ENCODE measurements around the gene ALKBH3.

DNA sequence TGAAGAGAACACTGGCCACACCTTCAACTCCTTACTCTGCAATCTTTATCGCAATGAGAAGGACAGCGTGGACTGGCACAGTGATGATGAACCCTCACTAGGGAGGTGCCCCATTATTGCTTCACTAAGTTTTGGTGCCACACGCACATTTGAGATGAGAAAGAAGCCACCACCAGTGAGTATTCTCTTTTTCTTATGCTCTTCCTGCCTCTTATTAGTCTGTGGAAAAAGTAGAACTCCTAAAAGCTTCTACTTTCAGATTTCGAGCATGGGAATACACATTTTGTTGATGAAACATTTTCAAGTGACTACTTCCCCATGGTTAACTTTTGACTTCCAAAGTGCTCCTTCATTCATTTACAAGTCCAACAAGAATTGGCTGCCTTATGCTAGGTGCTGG is 20.9 kb downstream of the ALKBH3 start:
- TF ChIP-seq JUN (CRISPR knock-in tag; IDR thresholded peaks at IDR 0.05) (no peak), CREM (CRISPR knock-in tag; IDR thresholded peaks at IDR 0.05) (no peak), TCF7 (CRISPR knock-in tag; IDR thresholded peaks at IDR 0.05; ENCODE audit: low read depth) (no peak)
- TF ChIP-seq, protein P1, sequence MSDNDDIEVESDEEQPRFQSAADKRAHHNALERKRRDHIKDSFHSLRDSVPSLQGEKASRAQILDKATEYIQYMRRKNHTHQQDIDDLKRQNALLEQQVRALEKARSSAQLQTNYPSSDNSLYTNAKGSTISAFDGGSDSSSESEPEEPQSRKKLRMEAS (CRISPR knock-in tag; IDR thresholded peaks at IDR 0.05), result no peak
- TF ChIP-seq, protein P2, sequence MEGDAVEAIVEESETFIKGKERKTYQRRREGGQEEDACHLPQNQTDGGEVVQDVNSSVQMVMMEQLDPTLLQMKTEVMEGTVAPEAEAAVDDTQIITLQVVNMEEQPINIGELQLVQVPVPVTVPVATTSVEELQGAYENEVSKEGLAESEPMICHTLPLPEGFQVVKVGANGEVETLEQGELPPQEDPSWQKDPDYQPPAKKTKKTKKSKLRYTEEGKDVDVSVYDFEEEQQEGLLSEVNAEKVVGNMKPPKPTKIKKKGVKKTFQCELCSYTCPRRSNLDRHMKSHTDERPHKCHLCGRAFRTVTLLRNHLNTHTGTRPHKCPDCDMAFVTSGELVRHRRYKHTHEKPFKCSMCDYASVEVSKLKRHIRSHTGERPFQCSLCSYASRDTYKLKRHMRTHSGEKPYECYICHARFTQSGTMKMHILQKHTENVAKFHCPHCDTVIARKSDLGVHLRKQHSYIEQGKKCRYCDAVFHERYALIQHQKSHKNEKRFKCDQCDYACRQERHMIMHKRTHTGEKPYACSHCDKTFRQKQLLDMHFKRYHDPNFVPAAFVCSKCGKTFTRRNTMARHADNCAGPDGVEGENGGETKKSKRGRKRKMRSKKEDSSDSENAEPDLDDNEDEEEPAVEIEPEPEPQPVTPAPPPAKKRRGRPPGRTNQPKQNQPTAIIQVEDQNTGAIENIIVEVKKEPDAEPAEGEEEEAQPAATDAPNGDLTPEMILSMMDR (IDR thresholded peaks at IDR 0.05), result no peak
- TF ChIP-seq, protein P3, sequence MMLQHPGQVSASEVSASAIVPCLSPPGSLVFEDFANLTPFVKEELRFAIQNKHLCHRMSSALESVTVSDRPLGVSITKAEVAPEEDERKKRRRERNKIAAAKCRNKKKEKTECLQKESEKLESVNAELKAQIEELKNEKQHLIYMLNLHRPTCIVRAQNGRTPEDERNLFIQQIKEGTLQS (CRISPR knock-in tag; conservative IDR thresholded peaks at IDR 0.05), result no peak
- TF ChIP-seq, protein P4, sequence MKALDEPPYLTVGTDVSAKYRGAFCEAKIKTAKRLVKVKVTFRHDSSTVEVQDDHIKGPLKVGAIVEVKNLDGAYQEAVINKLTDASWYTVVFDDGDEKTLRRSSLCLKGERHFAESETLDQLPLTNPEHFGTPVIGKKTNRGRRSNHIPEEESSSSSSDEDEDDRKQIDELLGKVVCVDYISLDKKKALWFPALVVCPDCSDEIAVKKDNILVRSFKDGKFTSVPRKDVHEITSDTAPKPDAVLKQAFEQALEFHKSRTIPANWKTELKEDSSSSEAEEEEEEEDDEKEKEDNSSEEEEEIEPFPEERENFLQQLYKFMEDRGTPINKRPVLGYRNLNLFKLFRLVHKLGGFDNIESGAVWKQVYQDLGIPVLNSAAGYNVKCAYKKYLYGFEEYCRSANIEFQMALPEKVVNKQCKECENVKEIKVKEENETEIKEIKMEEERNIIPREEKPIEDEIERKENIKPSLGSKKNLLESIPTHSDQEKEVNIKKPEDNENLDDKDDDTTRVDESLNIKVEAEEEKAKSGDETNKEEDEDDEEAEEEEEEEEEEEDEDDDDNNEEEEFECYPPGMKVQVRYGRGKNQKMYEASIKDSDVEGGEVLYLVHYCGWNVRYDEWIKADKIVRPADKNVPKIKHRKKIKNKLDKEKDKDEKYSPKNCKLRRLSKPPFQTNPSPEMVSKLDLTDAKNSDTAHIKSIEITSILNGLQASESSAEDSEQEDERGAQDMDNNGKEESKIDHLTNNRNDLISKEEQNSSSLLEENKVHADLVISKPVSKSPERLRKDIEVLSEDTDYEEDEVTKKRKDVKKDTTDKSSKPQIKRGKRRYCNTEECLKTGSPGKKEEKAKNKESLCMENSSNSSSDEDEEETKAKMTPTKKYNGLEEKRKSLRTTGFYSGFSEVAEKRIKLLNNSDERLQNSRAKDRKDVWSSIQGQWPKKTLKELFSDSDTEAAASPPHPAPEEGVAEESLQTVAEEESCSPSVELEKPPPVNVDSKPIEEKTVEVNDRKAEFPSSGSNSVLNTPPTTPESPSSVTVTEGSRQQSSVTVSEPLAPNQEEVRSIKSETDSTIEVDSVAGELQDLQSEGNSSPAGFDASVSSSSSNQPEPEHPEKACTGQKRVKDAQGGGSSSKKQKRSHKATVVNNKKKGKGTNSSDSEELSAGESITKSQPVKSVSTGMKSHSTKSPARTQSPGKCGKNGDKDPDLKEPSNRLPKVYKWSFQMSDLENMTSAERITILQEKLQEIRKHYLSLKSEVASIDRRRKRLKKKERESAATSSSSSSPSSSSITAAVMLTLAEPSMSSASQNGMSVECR (CRISPR knock-in tag; IDR thresholded peaks at IDR 0.05; ENCODE audit: borderline replicate concordance), result no peak
- TF ChIP-seq, protein P5, sequence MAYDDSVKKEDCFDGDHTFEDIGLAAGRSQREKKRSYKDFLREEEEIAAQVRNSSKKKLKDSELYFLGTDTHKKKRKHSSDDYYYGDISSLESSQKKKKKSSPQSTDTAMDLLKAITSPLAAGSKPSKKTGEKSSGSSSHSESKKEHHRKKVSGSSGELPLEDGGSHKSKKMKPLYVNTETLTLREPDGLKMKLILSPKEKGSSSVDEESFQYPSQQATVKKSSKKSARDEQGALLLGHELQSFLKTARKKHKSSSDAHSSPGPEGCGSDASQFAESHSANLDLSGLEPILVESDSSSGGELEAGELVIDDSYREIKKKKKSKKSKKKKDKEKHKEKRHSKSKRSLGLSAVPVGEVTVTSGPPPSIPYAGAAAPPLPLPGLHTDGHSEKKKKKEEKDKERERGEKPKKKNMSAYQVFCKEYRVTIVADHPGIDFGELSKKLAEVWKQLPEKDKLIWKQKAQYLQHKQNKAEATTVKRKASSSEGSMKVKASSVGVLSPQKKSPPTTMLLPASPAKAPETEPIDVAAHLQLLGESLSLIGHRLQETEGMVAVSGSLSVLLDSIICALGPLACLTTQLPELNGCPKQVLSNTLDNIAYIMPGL (CRISPR knock-in tag; IDR thresholded peaks at IDR 0.05), result no peak
- TF ChIP-seq, protein P6, sequence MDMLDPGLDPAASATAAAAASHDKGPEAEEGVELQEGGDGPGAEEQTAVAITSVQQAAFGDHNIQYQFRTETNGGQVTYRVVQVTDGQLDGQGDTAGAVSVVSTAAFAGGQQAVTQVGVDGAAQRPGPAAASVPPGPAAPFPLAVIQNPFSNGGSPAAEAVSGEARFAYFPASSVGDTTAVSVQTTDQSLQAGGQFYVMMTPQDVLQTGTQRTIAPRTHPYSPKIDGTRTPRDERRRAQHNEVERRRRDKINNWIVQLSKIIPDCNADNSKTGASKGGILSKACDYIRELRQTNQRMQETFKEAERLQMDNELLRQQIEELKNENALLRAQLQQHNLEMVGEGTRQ (CRISPR knock-in tag; IDR thresholded peaks at IDR 0.05), result no peak
- TF ChIP-seq, protein P7, sequence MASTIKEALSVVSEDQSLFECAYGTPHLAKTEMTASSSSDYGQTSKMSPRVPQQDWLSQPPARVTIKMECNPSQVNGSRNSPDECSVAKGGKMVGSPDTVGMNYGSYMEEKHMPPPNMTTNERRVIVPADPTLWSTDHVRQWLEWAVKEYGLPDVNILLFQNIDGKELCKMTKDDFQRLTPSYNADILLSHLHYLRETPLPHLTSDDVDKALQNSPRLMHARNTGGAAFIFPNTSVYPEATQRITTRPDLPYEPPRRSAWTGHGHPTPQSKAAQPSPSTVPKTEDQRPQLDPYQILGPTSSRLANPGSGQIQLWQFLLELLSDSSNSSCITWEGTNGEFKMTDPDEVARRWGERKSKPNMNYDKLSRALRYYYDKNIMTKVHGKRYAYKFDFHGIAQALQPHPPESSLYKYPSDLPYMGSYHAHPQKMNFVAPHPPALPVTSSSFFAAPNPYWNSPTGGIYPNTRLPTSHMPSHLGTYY (CRISPR knock-in tag; IDR thresholded peaks at IDR 0.05), result no peak
- TF ChIP-seq, protein P8, sequence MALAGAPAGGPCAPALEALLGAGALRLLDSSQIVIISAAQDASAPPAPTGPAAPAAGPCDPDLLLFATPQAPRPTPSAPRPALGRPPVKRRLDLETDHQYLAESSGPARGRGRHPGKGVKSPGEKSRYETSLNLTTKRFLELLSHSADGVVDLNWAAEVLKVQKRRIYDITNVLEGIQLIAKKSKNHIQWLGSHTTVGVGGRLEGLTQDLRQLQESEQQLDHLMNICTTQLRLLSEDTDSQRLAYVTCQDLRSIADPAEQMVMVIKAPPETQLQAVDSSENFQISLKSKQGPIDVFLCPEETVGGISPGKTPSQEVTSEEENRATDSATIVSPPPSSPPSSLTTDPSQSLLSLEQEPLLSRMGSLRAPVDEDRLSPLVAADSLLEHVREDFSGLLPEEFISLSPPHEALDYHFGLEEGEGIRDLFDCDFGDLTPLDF (CRISPR knock-in tag; IDR thresholded peaks at IDR 0.05), result no peak
- TF ChIP-seq, protein P9, sequence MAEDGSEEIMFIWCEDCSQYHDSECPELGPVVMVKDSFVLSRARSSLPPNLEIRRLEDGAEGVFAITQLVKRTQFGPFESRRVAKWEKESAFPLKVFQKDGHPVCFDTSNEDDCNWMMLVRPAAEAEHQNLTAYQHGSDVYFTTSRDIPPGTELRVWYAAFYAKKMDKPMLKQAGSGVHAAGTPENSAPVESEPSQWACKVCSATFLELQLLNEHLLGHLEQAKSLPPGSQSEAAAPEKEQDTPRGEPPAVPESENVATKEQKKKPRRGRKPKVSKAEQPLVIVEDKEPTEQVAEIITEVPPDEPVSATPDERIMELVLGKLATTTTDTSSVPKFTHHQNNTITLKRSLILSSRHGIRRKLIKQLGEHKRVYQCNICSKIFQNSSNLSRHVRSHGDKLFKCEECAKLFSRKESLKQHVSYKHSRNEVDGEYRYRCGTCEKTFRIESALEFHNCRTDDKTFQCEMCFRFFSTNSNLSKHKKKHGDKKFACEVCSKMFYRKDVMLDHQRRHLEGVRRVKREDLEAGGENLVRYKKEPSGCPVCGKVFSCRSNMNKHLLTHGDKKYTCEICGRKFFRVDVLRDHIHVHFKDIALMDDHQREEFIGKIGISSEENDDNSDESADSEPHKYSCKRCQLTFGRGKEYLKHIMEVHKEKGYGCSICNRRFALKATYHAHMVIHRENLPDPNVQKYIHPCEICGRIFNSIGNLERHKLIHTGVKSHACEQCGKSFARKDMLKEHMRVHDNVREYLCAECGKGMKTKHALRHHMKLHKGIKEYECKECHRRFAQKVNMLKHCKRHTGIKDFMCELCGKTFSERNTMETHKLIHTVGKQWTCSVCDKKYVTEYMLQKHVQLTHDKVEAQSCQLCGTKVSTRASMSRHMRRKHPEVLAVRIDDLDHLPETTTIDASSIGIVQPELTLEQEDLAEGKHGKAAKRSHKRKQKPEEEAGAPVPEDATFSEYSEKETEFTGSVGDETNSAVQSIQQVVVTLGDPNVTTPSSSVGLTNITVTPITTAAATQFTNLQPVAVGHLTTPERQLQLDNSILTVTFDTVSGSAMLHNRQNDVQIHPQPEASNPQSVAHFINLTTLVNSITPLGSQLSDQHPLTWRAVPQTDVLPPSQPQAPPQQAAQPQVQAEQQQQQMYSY (CRISPR knock-in tag; IDR thresholded peaks at IDR 0.05), result no peak

Measured in WTC11 (cell line).